ENCODE results near the gene GALNT8.

Gene GALNT8

GRCh38 chr12:4816744-4817525 is 96.7 kb downstream of the GALNT8 start:
- H3K79me2 ChIP-seq (ENCODE audit: insufficient read depth, low read length), result no peaks in the 10 kb centered on the region
- no peak overlapping the region for H2AFZ ChIP-seq (ENCODE audit: low read length)
- H3K36me3 ChIP-seq (ENCODE audit: insufficient read depth, low read length), result no peaks in the 10 kb centered on the region
- H3K4me2 ChIP-seq (ENCODE audit: low read depth, low read length, poor library complexity, severe bottlenecking), result no peak overlapping the region
- no peak overlapping the region for H3K4me3 ChIP-seq (ENCODE audit: low read length, poor library complexity, severe bottlenecking)
- H4K20me1 ChIP-seq (ENCODE audit: insufficient read depth, low read length, poor library complexity, severe bottlenecking), result no peaks in the 10 kb centered on the region
- no peaks in the 10 kb centered on the region for H3K9me3 ChIP-seq (ENCODE audit: insufficient read depth, low read depth, low read length)
- H3K9me2 ChIP-seq (replicated peaks; ENCODE audit: low read depth, low read length), result no peaks in the 10 kb centered on the region
- TF ChIP-seq CTCF (conservative IDR thresholded peaks at IDR 0.05; ENCODE audit: low read length) (no peak), EZH2phosphoT487 (IDR thresholded peaks at IDR 0.05; ENCODE audit: borderline replicate concordance) (no peak)
- no peaks in the 10 kb centered on the region for H3K27me3 ChIP-seq (ENCODE audit: insufficient read depth, low read length, poor library complexity, severe bottlenecking)
- H3K4me1 ChIP-seq (ENCODE audit: insufficient read depth, low read length, poor library complexity, severe bottlenecking), result peaks cover 17% of the 10 kb centered on the region
- no peaks in the 10 kb centered on the region for H3F3A ChIP-seq (ENCODE audit: low read depth)
- no peak overlapping the region for H3K9ac ChIP-seq (ENCODE audit: low read depth, low read length, poor library complexity, severe bottlenecking)

GRCh38 chr12:4817880-4818279 is 97.7 kb downstream of the GALNT8 start:
- no peak overlapping the region for H3K4me2 ChIP-seq (ENCODE audit: low read depth, low read length, poor library complexity, severe bottlenecking)
- peaks cover 19% of the 10 kb centered on the region for H3K4me1 ChIP-seq (ENCODE audit: insufficient read depth, low read length, poor library complexity, severe bottlenecking)
- TF ChIP-seq EZH2phosphoT487 (IDR thresholded peaks at IDR 0.05; ENCODE audit: borderline replicate concordance), result no peak
- TF ChIP-seq CTCF (conservative IDR thresholded peaks at IDR 0.05; ENCODE audit: low read length), result no peak
- no peaks in the 10 kb centered on the region for H3K9me2 ChIP-seq (replicated peaks; ENCODE audit: low read depth, low read length)
- H3F3A ChIP-seq (ENCODE audit: low read depth), result no peaks in the 10 kb centered on the region
- H3K27me3 ChIP-seq (ENCODE audit: insufficient read depth, low read length, poor library complexity, severe bottlenecking), result no peaks in the 10 kb centered on the region
- H3K9me3 ChIP-seq (ENCODE audit: insufficient read depth, low read depth, low read length), result no peaks in the 10 kb centered on the region
- no peak overlapping the region for H2AFZ ChIP-seq (ENCODE audit: low read length)
- no peaks in the 10 kb centered on the region for H3K79me2 ChIP-seq (ENCODE audit: insufficient read depth, low read length)
- no peak overlapping the region for H3K4me3 ChIP-seq (ENCODE audit: low read length, poor library complexity, severe bottlenecking)
- no peak overlapping the region for H3K9ac ChIP-seq (ENCODE audit: low read depth, low read length, poor library complexity, severe bottlenecking)
- no peaks in the 10 kb centered on the region for H3K36me3 ChIP-seq (ENCODE audit: insufficient read depth, low read length)
- H4K20me1 ChIP-seq (ENCODE audit: insufficient read depth, low read length, poor library complexity, severe bottlenecking), result no peaks in the 10 kb centered on the region

- peaks cover 5% of the 10 kb centered on the region; the same call in 1 of the 2 replicates for H3K79me2 ChIP-seq (ENCODE audit: insufficient read depth, low read length)
- TF ChIP-seq EZH2phosphoT487 (IDR thresholded peaks at IDR 0.05; ENCODE audit: borderline replicate concordance) (no peak), CTCF (conservative IDR thresholded peaks at IDR 0.05; ENCODE audit: low read length) (no peak)
- no peak overlapping the region for H3K4me3 ChIP-seq (ENCODE audit: low read length, poor library complexity, severe bottlenecking)
- H4K20me1 ChIP-seq (ENCODE audit: insufficient read depth, low read length, poor library complexity, severe bottlenecking), result no peaks in the 10 kb centered on the region
- peaks cover 28% of the 10 kb centered on the region for H3K4me1 ChIP-seq (ENCODE audit: insufficient read depth, low read length, poor library complexity, severe bottlenecking)
- H3K9me3 ChIP-seq (ENCODE audit: insufficient read depth, low read depth, low read length), result no peaks in the 10 kb centered on the region
- H3K9ac ChIP-seq (ENCODE audit: low read depth, low read length, poor library complexity, severe bottlenecking), result no peak overlapping the region
- H3K9me2 ChIP-seq (replicated peaks; ENCODE audit: low read depth, low read length), result no peaks in the 10 kb centered on the region
- no peak overlapping the region for H2AFZ ChIP-seq (ENCODE audit: low read length)
- H3K36me3 ChIP-seq (ENCODE audit: insufficient read depth, low read length), result no peaks in the 10 kb centered on the region
- H3K27me3 ChIP-seq (ENCODE audit: insufficient read depth, low read length, poor library complexity, severe bottlenecking), result no peaks in the 10 kb centered on the region
- no peaks in the 10 kb centered on the region for H3F3A ChIP-seq (ENCODE audit: low read depth)
- H3K4me2 ChIP-seq (ENCODE audit: low read depth, low read length, poor library complexity, severe bottlenecking), result no peak overlapping the region
Measured at GRCh38 chr12:4819654-4820053, 99.5 kb downstream of the GALNT8 start.
